Fibroblast of lung (primary cell): ENCODE results near the gene ITPA. TPM values are rescaled to one million over a fixed set of nuclear protein-coding genes. Genes with fewer than 3 reads are reported as not detected.

Experiments
- DNase-seq, 2 donors: peaks; one replicate each; pipeline versions ENCODE4 v3.0.0 to v3.0.0-alpha.2; 2010; ENCODE audit warnings: low read depth in 2 of 2
- H2AFZ ChIP-seq: 2 replicates; pipeline ENCODE4 v1.5.1; 2012; ENCODE audit warnings: low read length, control low read depth, inconsistent platforms
- H3K27ac ChIP-seq: 2 replicates; pipeline ENCODE4 v1.5.1; 2011; ENCODE audit warnings: low read length, control low read depth; ENCODE audit not compliant: insufficient read depth
- H3K27me3 ChIP-seq: 2 replicates; pipeline ENCODE4 v1.5.1; 2011; ENCODE audit warnings: mild to moderate bottlenecking, low read length; ENCODE audit not compliant: control insufficient read depth, insufficient read depth
- H3K36me3 ChIP-seq: 2 replicates; pipeline ENCODE4 v1.5.1; 2011; ENCODE audit warnings: low read length; ENCODE audit not compliant: control insufficient read depth, insufficient read depth
- H3K4me1 ChIP-seq: 2 replicates; pipeline ENCODE4 v1.5.1; 2011; ENCODE audit warnings: low read length; ENCODE audit not compliant: control insufficient read depth, insufficient read depth; ENCODE audit errors: extremely low read depth
- H3K4me2 ChIP-seq: 2 replicates; pipeline ENCODE4 v1.5.1; 2011; ENCODE audit warnings: low read length, control low read depth; ENCODE audit not compliant: insufficient read depth; ENCODE audit errors: extremely low read depth
- H3K4me3 ChIP-seq, 4 experiments: fragments of 200-600 bp in 1 of 4; sonication (generic) in 1 of 4; replicated peaks in 1 of 4; 2 replicates each; pipeline ENCODE4 v1.5.1; 2011 to 2016; ENCODE audit warnings: low read length in 4 of 4, low read depth in 3 of 4, mild to moderate bottlenecking in 3 of 4, control low read depth in 2 of 4, inconsistent platforms in 1 of 4, mixed read lengths in 1 of 4; ENCODE audit not compliant: insufficient read depth in 1 of 4; ENCODE audit errors: control extremely low read depth in 1 of 4
- H3K79me2 ChIP-seq: 2 replicates; pipeline ENCODE4 v1.5.1; 2012; ENCODE audit warnings: mild to moderate bottlenecking, low read length, inconsistent platforms; ENCODE audit not compliant: control insufficient read depth, insufficient read depth
- H3K9ac ChIP-seq: 2 replicates; pipeline ENCODE4 v1.5.1; 2011; ENCODE audit warnings: mild to moderate bottlenecking, low read length, control low read depth; ENCODE audit not compliant: insufficient read depth
- H3K9me3 ChIP-seq: 2 replicates; pipeline ENCODE4 v1.5.1; 2012; ENCODE audit warnings: low read depth, low read length; ENCODE audit not compliant: control insufficient read depth, insufficient read depth
- H4K20me1 ChIP-seq: 2 replicates; pipeline ENCODE4 v1.5.1; 2011; ENCODE audit warnings: low read length; ENCODE audit not compliant: control insufficient read depth, insufficient read depth; ENCODE audit errors: extremely low read depth
- CTCF ChIP-seq, 2 donors: IDR thresholded peaks in 1 of 2; conservative IDR thresholded peaks in 1 of 2; 1 replicate in 1 of 2; 2 replicates in 1 of 2; pipeline ENCODE4 v1.5.1; 2011 to 2012; ENCODE audit warnings: low read length in 2 of 2, control low read depth in 1 of 2, inconsistent platforms in 1 of 2, low read depth in 1 of 2, mild to moderate bottlenecking in 1 of 2
- EZH2 ChIP-seq: IDR thresholded peaks from 2 replicates; pipeline ENCODE4 v1.5.1; 2012; ENCODE audit warnings: low read length, control low read depth, mild to moderate bottlenecking; ENCODE audit errors: missing control alignments
- polyA plus RNA-seq, 2 donors: library from polyadenylated mRNA; depleted of rRNA in 1 of 2; stranded (reverse) in 1 of 2; unstranded in 1 of 2; fragments of >200 nt; gene quantifications; 2 replicates each; pipeline ENCODE4 v1.2.1, GENCODE V29; 2011 to 2012; ENCODE audit warnings: missing spikeins in 1 of 2
- total RNA-seq: library from RNA; depleted of rRNA; stranded (reverse); fragments of >200 nt; gene quantifications from 2 replicates; pipeline ENCODE4 v1.2.1, GENCODE V29; 2014

The ITPA gene
- total and polyA plus RNA-seq, 2 donors (not counting 1 experiment from before 2014, with no cell fraction given): 21.3 to 32.2 TPM

GRCh38 chr20:3229158-3229557, 19.9 kb downstream of the ITPA start:
- H3K9ac ChIP-seq: no peak overlapping the region
- H3K36me3 ChIP-seq: no peaks in the 10 kb centered on the region
- no peak overlapping the region for H2AFZ ChIP-seq
- H3K9me3 ChIP-seq: no peaks in the 10 kb centered on the region
- H4K20me1 ChIP-seq: no peaks in the 10 kb centered on the region
- no peak overlapping the region for H3K27ac ChIP-seq
- no peaks in the 10 kb centered on the region for H3K79me2 ChIP-seq
- no peak overlapping the region for H3K4me3 ChIP-seq
- DNase-seq: no peak
- H3K4me1 ChIP-seq: no peaks in the 10 kb centered on the region
- H3K27me3 ChIP-seq: no peaks in the 10 kb centered on the region
- H3K4me2 ChIP-seq: no peak overlapping the region
- TF ChIP-seq EZH2 (no peak), CTCF (conservative IDR thresholded peaks at IDR 0.05 in 1 of 2, IDR thresholded peaks at IDR 0.05 in 1 of 2; ENCODE audit: low read depth in 1 of 2, low read length in 2 of 2) (no peak)

- H2AFZ ChIP-seq: no peak overlapping the region
- no peak for TF ChIP-seq EZH2
- no peak for TF ChIP-seq CTCF (conservative IDR thresholded peaks at IDR 0.05 in 1 of 2, IDR thresholded peaks at IDR 0.05 in 1 of 2; ENCODE audit: low read depth in 1 of 2, low read length in 2 of 2)
- no peaks in the 10 kb centered on the region for H4K20me1 ChIP-seq
- H3K27ac ChIP-seq: no peak overlapping the region
- no peaks in the 10 kb centered on the region for H3K9me3 ChIP-seq
- no peak for DNase-seq
- H3K9ac ChIP-seq: no peak overlapping the region
- no peak overlapping the region for H3K4me2 ChIP-seq
- no peak overlapping the region for H3K4me3 ChIP-seq
- no peaks in the 10 kb centered on the region for H3K79me2 ChIP-seq
- H3K4me1 ChIP-seq: no peaks in the 10 kb centered on the region
- H3K36me3 ChIP-seq: no peaks in the 10 kb centered on the region
- H3K27me3 ChIP-seq: no peaks in the 10 kb centered on the region
Measured at GRCh38 chr20:3229798-3230197, 20.5 kb downstream of the ITPA start.

GRCh38 chr20:3231116-3231515, 21.8 kb downstream of the ITPA start:
- Histone ChIP-seq H2AFZ (no peak overlapping the region), H3K9ac (no peak overlapping the region), H3K9me3 (no peaks in the 10 kb centered on the region), H3K27me3 (no peaks in the 10 kb centered on the region), H3K4me2 (no peak overlapping the region), H3K79me2 (no peaks in the 10 kb centered on the region), H4K20me1 (no peaks in the 10 kb centered on the region), H3K4me3 (no peak overlapping the region), H3K27ac (no peak overlapping the region), H3K4me1 (no peaks in the 10 kb centered on the region), H3K36me3 (no peaks in the 10 kb centered on the region)
- no peak for DNase-seq
- TF ChIP-seq CTCF (conservative IDR thresholded peaks at IDR 0.05 in 1 of 2, IDR thresholded peaks at IDR 0.05 in 1 of 2; ENCODE audit: low read depth in 1 of 2, low read length in 2 of 2) (no peak), EZH2 (no peak)
